Cardiac muscle cell (in vitro differentiated cells and primary cell): Measurements from ENCODE around the gene MIPEP. TPM values are rescaled to one million over a fixed set of nuclear protein-coding genes. Genes with fewer than 3 reads are reported as not detected.

Experiments
- DNase-seq, 2 donors: peaks; one replicate each; pipeline versions ENCODE4 v3.0.0 to v3.0.0-alpha.2; 2010 to 2017; ENCODE audit warnings: low read depth in 1 of 2, low spot score in 1 of 2
- H3K27ac ChIP-seq: fragments of 200-600 bp; sonication (generic); 2 replicates; pipeline ENCODE4 v1.5.1; 2016
- H3K27me3 ChIP-seq: fragments of 200-600 bp; sonication (generic); 2 replicates; pipeline ENCODE4 v1.6.0; 2016; ENCODE audit warnings: control low read depth
- H3K36me3 ChIP-seq: fragments of 200-600 bp; sonication (generic); 2 replicates; pipeline ENCODE4 v1.5.1; 2016; ENCODE audit warnings: control low read depth
- H3K4me1 ChIP-seq: fragments of 200-600 bp; sonication (generic); 2 replicates; pipeline ENCODE4 v1.8.1; 2017; ENCODE audit warnings: low read depth, mild to moderate bottlenecking, mixed run types
- H3K4me3 ChIP-seq: fragments of 200-600 bp; sonication (generic); 2 replicates; pipeline ENCODE4 v1.5.1; 2016; ENCODE audit warnings: mild to moderate bottlenecking
- H3K9me3 ChIP-seq: fragments of 200-600 bp; sonication (generic); 2 replicates; pipeline ENCODE4 v1.5.1; 2017; ENCODE audit warnings: low read depth, mild to moderate bottlenecking, control low read depth
- CTCF ChIP-seq: IDR thresholded peaks from 2 replicates; pipeline ENCODE4 v1.5.1; 2012; ENCODE audit warnings: low read depth, mild to moderate bottlenecking, low read length
- polyA plus RNA-seq: library from polyadenylated mRNA; unstranded; fragments of >200 nt; fragmentation: Nextera tagmentation; extraction: Ambion mirVana; gene quantifications from 2 replicates; pipeline ENCODE4 v1.2.1, GENCODE V29; 2016
- total RNA-seq: library from RNA; depleted of rRNA; stranded (reverse); fragments of >200 nt; gene quantifications from 2 replicates; pipeline ENCODE4 v1.2.3, GENCODE V29; 2016

The MIPEP gene
- total and polyA plus RNA-seq, 2 experiments from 2014 or later, result 12.5 to 22.9 TPM

- TF ChIP-seq CTCF, result peak; percentile 40
- Histone ChIP-seq H3K36me3 (no peaks in the 10 kb centered on the region), H3K9me3 (no peaks in the 10 kb centered on the region), H3K27me3 (no peaks in the 10 kb centered on the region), H3K4me1 (no peaks in the 10 kb centered on the region), H3K27ac (no peak overlapping the region), H3K4me3 (no peak overlapping the region)
- peak in 1 of 2 donors; percentile 54 for DNase-seq
Observed at GRCh38 chr13:23707674-23708073, 181.5 kb downstream of the MIPEP start.

- H3K27me3 ChIP-seq, result no peaks in the 10 kb centered on the region
Observed at GRCh38 chr13:23705583-23705982, 183.6 kb downstream of the MIPEP start.

GRCh38 chr13:23703246-23703860 is 185.8 kb downstream of the MIPEP start:
- no peaks in the 10 kb centered on the region for H3K36me3 ChIP-seq
- no peaks in the 10 kb centered on the region for H3K9me3 ChIP-seq
- no peaks in the 10 kb centered on the region for H3K4me1 ChIP-seq
- no peaks in the 10 kb centered on the region for H3K27me3 ChIP-seq
- peak in 1 of 2 donors; percentile 34 for DNase-seq
- H3K27ac ChIP-seq, result no peak overlapping the region
- TF ChIP-seq CTCF, result no peak
- H3K4me3 ChIP-seq, result no peak overlapping the region

More at GRCh38 chr13:23705583-23705982, 183.6 kb downstream of the MIPEP start:
- no peak for TF ChIP-seq CTCF
- no peaks in the 10 kb centered on the region for H3K36me3 ChIP-seq
- H3K4me1 ChIP-seq, result no peaks in the 10 kb centered on the region
- DNase-seq, result peak in 1 of 2 donors; percentile 82
- H3K9me3 ChIP-seq, result no peaks in the 10 kb centered on the region
- no peak overlapping the region for H3K4me3 ChIP-seq
- no peak overlapping the region for H3K27ac ChIP-seq

GRCh38 chr13:23701636-23702035 is 187.6 kb downstream of the MIPEP start:
- Histone ChIP-seq H3K9me3 (no peaks in the 10 kb centered on the region), H3K27me3 (no peaks in the 10 kb centered on the region), H3K36me3 (no peaks in the 10 kb centered on the region), H3K27ac (no peak overlapping the region), H3K4me1 (no peaks in the 10 kb centered on the region), H3K4me3 (no peak overlapping the region)
- TF ChIP-seq CTCF, result no peak
- DNase-seq, result peak in 1 of 2 donors; percentile 99

GRCh38 chr13:23701186-23701585 is 188.0 kb downstream of the MIPEP start:
- peak in 1 of 2 donors; percentile 47 for DNase-seq
- Histone ChIP-seq H3K9me3 (no peaks in the 10 kb centered on the region), H3K36me3 (no peaks in the 10 kb centered on the region), H3K4me1 (no peaks in the 10 kb centered on the region), H3K27ac (no peak overlapping the region), H3K4me3 (no peak overlapping the region), H3K27me3 (no peaks in the 10 kb centered on the region)
- no peak for TF ChIP-seq CTCF

GRCh38 chr13:23699271-23699670 is 189.9 kb downstream of the MIPEP start:
- Histone ChIP-seq H3K9me3 (no peaks in the 10 kb centered on the region), H3K4me1 (no peaks in the 10 kb centered on the region), H3K27me3 (no peaks in the 10 kb centered on the region), H3K27ac (no peak overlapping the region), H3K4me3 (no peak overlapping the region), H3K36me3 (no peaks in the 10 kb centered on the region)
- peak in 1 of 2 donors; percentile 29 for DNase-seq
- TF ChIP-seq CTCF, result no peak
